ENCODE measurements around the gene ATP9A.

DNA sequence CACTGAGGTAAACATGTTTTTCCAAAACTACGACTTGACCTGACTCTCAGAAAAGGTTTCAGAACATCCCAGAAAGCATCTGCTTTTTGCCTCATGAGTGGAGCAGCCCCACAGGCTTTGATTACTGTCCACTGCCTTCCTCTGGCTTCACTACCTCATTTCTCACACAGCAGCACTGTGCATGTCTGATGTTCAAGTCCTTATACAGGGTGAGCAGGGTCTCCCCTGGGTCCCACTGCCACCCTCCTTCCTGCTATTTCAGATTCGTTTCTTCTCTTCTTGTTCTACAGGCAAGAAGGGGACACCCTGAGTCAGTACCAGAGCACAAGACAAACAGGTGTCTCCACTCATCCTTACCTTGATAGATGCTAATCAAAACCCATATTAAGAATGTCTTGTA lies 161.0 kb downstream of the ATP9A start:
- TF ChIP-seq, protein P1, sequence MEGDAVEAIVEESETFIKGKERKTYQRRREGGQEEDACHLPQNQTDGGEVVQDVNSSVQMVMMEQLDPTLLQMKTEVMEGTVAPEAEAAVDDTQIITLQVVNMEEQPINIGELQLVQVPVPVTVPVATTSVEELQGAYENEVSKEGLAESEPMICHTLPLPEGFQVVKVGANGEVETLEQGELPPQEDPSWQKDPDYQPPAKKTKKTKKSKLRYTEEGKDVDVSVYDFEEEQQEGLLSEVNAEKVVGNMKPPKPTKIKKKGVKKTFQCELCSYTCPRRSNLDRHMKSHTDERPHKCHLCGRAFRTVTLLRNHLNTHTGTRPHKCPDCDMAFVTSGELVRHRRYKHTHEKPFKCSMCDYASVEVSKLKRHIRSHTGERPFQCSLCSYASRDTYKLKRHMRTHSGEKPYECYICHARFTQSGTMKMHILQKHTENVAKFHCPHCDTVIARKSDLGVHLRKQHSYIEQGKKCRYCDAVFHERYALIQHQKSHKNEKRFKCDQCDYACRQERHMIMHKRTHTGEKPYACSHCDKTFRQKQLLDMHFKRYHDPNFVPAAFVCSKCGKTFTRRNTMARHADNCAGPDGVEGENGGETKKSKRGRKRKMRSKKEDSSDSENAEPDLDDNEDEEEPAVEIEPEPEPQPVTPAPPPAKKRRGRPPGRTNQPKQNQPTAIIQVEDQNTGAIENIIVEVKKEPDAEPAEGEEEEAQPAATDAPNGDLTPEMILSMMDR (IDR thresholded peaks at IDR 0.05), result no peak
- TF ChIP-seq POLR2A (IDR thresholded peaks at IDR 0.05), result no peak

Data from body of pancreas (tissue), 4 donors.